Measurements from ENCODE around the gene ASIC3. TPM values are rescaled to one million over a fixed set of nuclear protein-coding genes. Genes with fewer than 3 reads are reported as not detected.

The ASIC3 gene
- total RNA-seq, 1 donor from 2014 or later = 7.2 TPM

- H3K4me1 Mint-ChIP-seq = peaks cover 29% of the 10 kb centered on the region
- no peak for DNase-seq (ENCODE audit: low spot score in 2 of 2, unreplicated experiment in 2 of 2)
Measured at GRCh38 chr7:151089893-151090730, 41.8 kb downstream of the ASIC3 start.

DNA sequence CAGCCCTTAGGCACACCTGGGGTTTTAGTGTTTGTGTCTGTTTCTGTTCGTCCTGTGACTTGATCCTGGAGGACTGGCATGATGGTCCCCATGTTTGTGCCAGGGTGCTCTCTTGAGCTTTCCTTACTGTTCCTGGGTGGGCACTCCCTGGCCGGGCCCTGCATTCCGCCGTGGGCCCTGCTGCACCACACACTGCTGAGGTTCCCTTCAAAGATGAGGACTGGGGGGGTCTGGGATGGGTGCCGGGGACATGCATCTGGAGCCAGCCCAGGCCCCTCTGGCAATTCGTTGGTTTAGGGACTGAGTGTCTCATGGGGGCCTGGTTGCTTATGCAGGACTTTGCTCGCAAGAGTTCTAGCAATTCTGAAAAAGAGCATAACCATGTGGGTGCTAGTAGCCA lies 42.7 kb downstream of the ASIC3 start:
- peaks cover 21% of the 10 kb centered on the region for H3K4me1 Mint-ChIP-seq
- no peak overlapping the region for H3K4me3 Mint-ChIP-seq
- TF ChIP-seq, protein P1, sequence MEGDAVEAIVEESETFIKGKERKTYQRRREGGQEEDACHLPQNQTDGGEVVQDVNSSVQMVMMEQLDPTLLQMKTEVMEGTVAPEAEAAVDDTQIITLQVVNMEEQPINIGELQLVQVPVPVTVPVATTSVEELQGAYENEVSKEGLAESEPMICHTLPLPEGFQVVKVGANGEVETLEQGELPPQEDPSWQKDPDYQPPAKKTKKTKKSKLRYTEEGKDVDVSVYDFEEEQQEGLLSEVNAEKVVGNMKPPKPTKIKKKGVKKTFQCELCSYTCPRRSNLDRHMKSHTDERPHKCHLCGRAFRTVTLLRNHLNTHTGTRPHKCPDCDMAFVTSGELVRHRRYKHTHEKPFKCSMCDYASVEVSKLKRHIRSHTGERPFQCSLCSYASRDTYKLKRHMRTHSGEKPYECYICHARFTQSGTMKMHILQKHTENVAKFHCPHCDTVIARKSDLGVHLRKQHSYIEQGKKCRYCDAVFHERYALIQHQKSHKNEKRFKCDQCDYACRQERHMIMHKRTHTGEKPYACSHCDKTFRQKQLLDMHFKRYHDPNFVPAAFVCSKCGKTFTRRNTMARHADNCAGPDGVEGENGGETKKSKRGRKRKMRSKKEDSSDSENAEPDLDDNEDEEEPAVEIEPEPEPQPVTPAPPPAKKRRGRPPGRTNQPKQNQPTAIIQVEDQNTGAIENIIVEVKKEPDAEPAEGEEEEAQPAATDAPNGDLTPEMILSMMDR (IDR thresholded peaks at IDR 0.05; ENCODE audit: unreplicated experiment) = no peak
- no peaks in the 10 kb centered on the region for H3K27me3 Mint-ChIP-seq (ENCODE audit: low read depth)
- H3K27ac Mint-ChIP-seq = no peak overlapping the region
- no peaks in the 10 kb centered on the region for H3K9me3 Mint-ChIP-seq
- H3K36me3 Mint-ChIP-seq = peaks cover 2% of the 10 kb centered on the region
- no peak for DNase-seq (ENCODE audit: low spot score in 2 of 2, unreplicated experiment in 2 of 2)

More at GRCh38 chr7:151089893-151090730, 41.8 kb downstream of the ASIC3 start:
- H3K9me3 Mint-ChIP-seq = no peaks in the 10 kb centered on the region
- H3K36me3 Mint-ChIP-seq = peaks cover 2% of the 10 kb centered on the region
- peak overlapping the region; percentile 83 for H3K27ac Mint-ChIP-seq
- TF ChIP-seq, protein P1 (IDR thresholded peaks at IDR 0.05; ENCODE audit: unreplicated experiment) = no peak
- no peaks in the 10 kb centered on the region for H3K27me3 Mint-ChIP-seq (ENCODE audit: low read depth)
- no peak overlapping the region for H3K4me3 Mint-ChIP-seq

GRCh38 chr7:151091431-151091830 lies 43.1 kb downstream of the ASIC3 start:
- H3K27ac Mint-ChIP-seq = no peak overlapping the region

DNA sequence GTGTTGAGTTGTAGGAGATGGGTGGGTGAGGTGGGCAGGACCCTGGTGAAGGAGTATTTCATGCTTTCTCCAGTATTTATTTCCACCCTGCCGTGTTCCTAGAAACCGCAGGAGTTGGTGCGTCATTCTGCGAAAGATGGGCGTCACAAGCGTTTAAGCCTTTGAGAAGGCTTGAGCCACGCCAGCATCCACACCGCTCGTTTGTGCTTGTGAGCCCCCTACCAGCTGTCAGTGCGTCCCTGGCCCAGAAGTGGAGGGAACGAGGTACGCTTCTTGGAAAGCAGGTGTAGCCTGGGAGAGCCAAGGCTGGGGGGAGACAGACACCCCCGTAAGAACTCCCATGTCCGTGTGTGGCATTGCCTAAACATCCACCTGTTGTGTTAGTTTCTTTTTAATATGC lies 43.7 kb downstream of the ASIC3 start:
- Mint-ChIP-seq H3K9me3 (no peaks in the 10 kb centered on the region), H3K27ac (no peak overlapping the region), H3K4me3 (no peak overlapping the region), H3K27me3 (ENCODE audit: low read depth) (no peaks in the 10 kb centered on the region), H3K36me3 (peaks cover 3% of the 10 kb centered on the region), H3K4me1 (peaks cover 21% of the 10 kb centered on the region)
- TF ChIP-seq, protein P1 (IDR thresholded peaks at IDR 0.05; ENCODE audit: unreplicated experiment) = no peak
- no peak for DNase-seq (ENCODE audit: low spot score in 2 of 2, unreplicated experiment in 2 of 2)

More at GRCh38 chr7:151091431-151091830, 43.1 kb downstream of the ASIC3 start:
- DNase-seq (ENCODE audit: low spot score in 2 of 2, unreplicated experiment in 2 of 2) = no peak
- Mint-ChIP-seq H3K27me3 (ENCODE audit: low read depth) (no peaks in the 10 kb centered on the region), H3K4me3 (no peak overlapping the region), H3K9me3 (no peaks in the 10 kb centered on the region), H3K4me1 (peaks cover 21% of the 10 kb centered on the region), H3K36me3 (peaks cover 3% of the 10 kb centered on the region)
- TF ChIP-seq, protein P1 (IDR thresholded peaks at IDR 0.05; ENCODE audit: unreplicated experiment) = no peak

DNA sequence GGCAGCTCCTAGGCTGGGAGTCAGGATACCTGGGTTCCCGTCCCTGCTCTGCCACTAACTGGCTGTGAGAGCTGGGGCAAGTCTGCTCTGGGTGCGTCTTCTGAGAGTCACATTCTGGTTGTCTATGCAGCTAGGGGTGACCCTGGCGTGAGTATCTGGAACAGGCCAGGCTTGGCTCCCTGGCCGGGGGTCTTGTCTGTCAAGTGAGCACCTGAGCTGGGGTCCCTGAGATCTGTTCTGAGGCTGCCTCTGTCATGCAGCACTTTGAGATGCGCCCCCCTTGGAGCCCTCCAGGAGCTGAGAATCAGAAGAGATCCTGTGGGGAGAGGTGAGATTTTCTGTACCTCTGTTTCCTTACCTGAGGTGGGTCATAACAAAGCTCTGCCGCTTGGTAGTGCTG lies 45.4 kb downstream of the ASIC3 start:
- H3K27ac Mint-ChIP-seq = no peak overlapping the region
- no peak for DNase-seq (ENCODE audit: low spot score in 2 of 2, unreplicated experiment in 2 of 2)
- TF ChIP-seq, protein P1 (IDR thresholded peaks at IDR 0.05; ENCODE audit: unreplicated experiment) = no peak

More for the DNA sequence above, 45.4 kb downstream of the ASIC3 start:
- no peak overlapping the region for H3K4me3 Mint-ChIP-seq
- H3K36me3 Mint-ChIP-seq = peaks cover 6% of the 10 kb centered on the region
- H3K27me3 Mint-ChIP-seq (ENCODE audit: low read depth) = no peaks in the 10 kb centered on the region
- H3K9me3 Mint-ChIP-seq = no peaks in the 10 kb centered on the region
- peaks cover 12% of the 10 kb centered on the region for H3K4me1 Mint-ChIP-seq

Data from mesothelial cell of epicardium (in vitro differentiated cells).